WTC11 (cell line): Measurements from ENCODE around the gene CEP250. TPM values are rescaled to one million over a fixed set of nuclear protein-coding genes. Genes with fewer than 3 reads are reported as not detected.
A peak's percentile ranks its signal among the peaks of the same experiment; 100 is the strongest.

ENCODE experiments used
- ATAC-seq: fragments of 200-7000 bp; cut with Tn5 transposase; 2 replicates; pipeline ENCODE4 v1.10.0; 2021; ENCODE audit warnings: mild to moderate bottlenecking, moderate library complexity
- CTCF ChIA-PET: fragments of 300-600 bp; sonication (Branson Sonifier 250); formaldehyde crosslinking; loops from one replicate; lab custom pipeline; 2021; ENCODE audit warnings: antibody characterized with exemption; lab: Charles Lee
- POLR2A ChIA-PET: fragments of 350-600 bp; sonication (Branson Sonifier 250); formaldehyde crosslinking; loops from one replicate; lab custom pipeline; 2021; ENCODE audit warnings: antibody characterized with exemption; lab: Charles Lee
- DNase-seq: peaks from one replicate; pipeline ENCODE4 v3.0.0; 2021; ENCODE audit warnings: low spot score
- H3K27ac Mint-ChIP-seq: 2 replicates; pipeline ENCODE4 v1.8.0; 2021; ENCODE audit warnings: mixed read lengths
- H3K27me3 Mint-ChIP-seq: 2 replicates; pipeline ENCODE4 v1.8.0; 2021; ENCODE audit warnings: low read depth, mild to moderate bottlenecking, moderate library complexity, mixed read lengths
- H3K36me3 Mint-ChIP-seq: 2 replicates; pipeline ENCODE4 v1.8.0; 2021; ENCODE audit warnings: mixed read lengths
- H3K4me1 Mint-ChIP-seq: 2 replicates; pipeline ENCODE4 v1.8.0; 2022; ENCODE audit warnings: mixed read lengths
- H3K4me3 Mint-ChIP-seq: 2 replicates; pipeline ENCODE4 v1.8.0; 2021; ENCODE audit warnings: mild to moderate bottlenecking, moderate library complexity, mixed read lengths
- H3K9me3 Mint-ChIP-seq: 2 replicates; pipeline ENCODE4 v1.8.0; 2021; ENCODE audit warnings: mixed read lengths
- ELF4 ChIP-seq: sonication (generic); formaldehyde crosslinking; IDR thresholded peaks from 2 replicates; pipeline ENCODE4 v1.8.1; 2022; ENCODE audit warnings: low read depth, mild to moderate bottlenecking, moderate library complexity, missing genetic modification reagents
- EMX1 ChIP-seq: fragments of 250-450 bp; sonication (Bioruptor Pico); IDR thresholded peaks from 2 replicates; pipeline ENCODE4 v1.8.0; 2021; ENCODE audit warnings: mild to moderate bottlenecking
- FOXJ3 ChIP-seq: sonication (generic); formaldehyde crosslinking; IDR thresholded peaks from 2 replicates; pipeline ENCODE4 v1.9.0; 2021; ENCODE audit warnings: missing genetic modification reagents, mild to moderate bottlenecking, borderline replicate concordance
- FOXP1 ChIP-seq: sonication (generic); formaldehyde crosslinking; IDR thresholded peaks from 2 replicates; pipeline ENCODE4 v1.8.0; 2022; ENCODE audit warnings: missing genetic modification reagents, mild to moderate bottlenecking, moderate library complexity, borderline replicate concordance
- GABPB1 ChIP-seq: sonication (generic); formaldehyde crosslinking; IDR thresholded peaks from 2 replicates; pipeline ENCODE4 v1.8.1; 2023; ENCODE audit warnings: mild to moderate bottlenecking, missing genetic modification reagents
- GTF2I ChIP-seq: fragments of 250-450 bp; sonication (Bioruptor Pico); conservative IDR thresholded peaks from 2 replicates; pipeline ENCODE4 v1.4.0; 2021; ENCODE audit warnings: mild to moderate bottlenecking
- HMGA2 ChIP-seq: fragments of 250-450 bp; sonication (Bioruptor Pico); IDR thresholded peaks from 2 replicates; pipeline ENCODE4 v1.4.0; 2021; ENCODE audit warnings: mild to moderate bottlenecking, moderate library complexity
- NR3C1 ChIP-seq: sonication (generic); formaldehyde crosslinking; conservative IDR thresholded peaks from 2 replicates; pipeline ENCODE4 v1.8.1; 2023; ENCODE audit warnings: low read depth, mild to moderate bottlenecking, missing genetic modification reagents
- SMAD3 ChIP-seq: sonication (generic); formaldehyde crosslinking; IDR thresholded peaks from 2 replicates; pipeline ENCODE4 v1.8.0; 2022; ENCODE audit warnings: missing genetic modification reagents, mild to moderate bottlenecking, borderline replicate concordance
- SOX15 ChIP-seq: fragments of 250-450 bp; sonication (Bioruptor Pico); IDR thresholded peaks from 2 replicates; pipeline ENCODE4 v1.9.0; 2021; ENCODE audit warnings: mild to moderate bottlenecking
- ZNF121 ChIP-seq: sonication (generic); formaldehyde crosslinking; IDR thresholded peaks from 2 replicates; pipeline ENCODE4 v1.8.0; 2023; ENCODE audit warnings: missing genetic modification reagents
- ZNF138 ChIP-seq: sonication (generic); formaldehyde crosslinking; conservative IDR thresholded peaks from 2 replicates; pipeline ENCODE4 v1.8.1; 2022; ENCODE audit warnings: mild to moderate bottlenecking, moderate library complexity, missing genetic modification reagents
- ZNF263 ChIP-seq: sonication (generic); formaldehyde crosslinking; IDR thresholded peaks from 2 replicates; pipeline ENCODE4 v1.8.1; 2022; ENCODE audit warnings: low read depth, mild to moderate bottlenecking, moderate library complexity, missing genetic modification reagents
- total RNA-seq: library from RNA; stranded (reverse); gene quantifications from 3 replicates; pipeline ENCODE4 v1.2.3, GENCODE V29; 2021
- TF ChIP-seq, protein P1 (sequence below): sonication (generic); formaldehyde crosslinking; IDR thresholded peaks from 2 replicates; pipeline ENCODE4 v1.8.1; 2022; ENCODE audit warnings: missing genetic modification reagents, borderline replicate concordance
- TF ChIP-seq, protein P2 (sequence below): sonication (generic); formaldehyde crosslinking; IDR thresholded peaks from 2 replicates; pipeline ENCODE4 v1.8.0; 2023; ENCODE audit warnings: missing genetic modification reagents
- TF ChIP-seq, protein P3 (sequence below): sonication (generic); formaldehyde crosslinking; conservative IDR thresholded peaks from 2 replicates; pipeline ENCODE4 v1.8.1; 2023; ENCODE audit warnings: mild to moderate bottlenecking, low read depth, missing genetic modification reagents, moderate library complexity

CEP250 gene
- total RNA-seq, 1 experiment from 2014 or later = 63.1 TPM

GRCh38 chr20:35466856-35467255 lies 11.5 kb downstream of the CEP250 start:
- no peak for ATAC-seq
- POLR2A ChIA-PET = interaction anchor here (1.7 kb wide), 1 partner anchor 12 kb away, joined by 6 read pairs; the partner anchor contains the start of gene CEP250
- Mint-ChIP-seq H3K27ac (no peak overlapping the region), H3K36me3 (peaks cover 59% of the 10 kb centered on the region)
- TF ChIP-seq, protein P1, sequence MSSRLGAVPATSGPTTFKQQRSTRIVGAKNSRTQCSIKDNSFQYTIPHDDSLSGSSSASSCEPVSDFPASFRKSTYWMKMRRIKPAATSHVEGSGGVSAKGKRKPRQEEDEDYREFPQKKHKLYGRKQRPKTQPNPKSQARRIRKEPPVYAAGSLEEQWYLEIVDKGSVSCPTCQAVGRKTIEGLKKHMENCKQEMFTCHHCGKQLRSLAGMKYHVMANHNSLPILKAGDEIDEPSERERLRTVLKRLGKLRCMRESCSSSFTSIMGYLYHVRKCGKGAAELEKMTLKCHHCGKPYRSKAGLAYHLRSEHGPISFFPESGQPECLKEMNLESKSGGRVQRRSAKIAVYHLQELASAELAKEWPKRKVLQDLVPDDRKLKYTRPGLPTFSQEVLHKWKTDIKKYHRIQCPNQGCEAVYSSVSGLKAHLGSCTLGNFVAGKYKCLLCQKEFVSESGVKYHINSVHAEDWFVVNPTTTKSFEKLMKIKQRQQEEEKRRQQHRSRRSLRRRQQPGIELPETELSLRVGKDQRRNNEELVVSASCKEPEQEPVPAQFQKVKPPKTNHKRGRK = no peak
- TF ChIP-seq, protein P2, sequence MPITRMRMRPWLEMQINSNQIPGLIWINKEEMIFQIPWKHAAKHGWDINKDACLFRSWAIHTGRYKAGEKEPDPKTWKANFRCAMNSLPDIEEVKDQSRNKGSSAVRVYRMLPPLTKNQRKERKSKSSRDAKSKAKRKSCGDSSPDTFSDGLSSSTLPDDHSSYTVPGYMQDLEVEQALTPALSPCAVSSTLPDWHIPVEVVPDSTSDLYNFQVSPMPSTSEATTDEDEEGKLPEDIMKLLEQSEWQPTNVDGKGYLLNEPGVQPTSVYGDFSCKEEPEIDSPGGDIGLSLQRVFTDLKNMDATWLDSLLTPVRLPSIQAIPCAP (CRISPR knock-in tag) = no peak
- TF ChIP-seq ZNF263 (CRISPR knock-in tag) = no peak
- TF ChIP-seq SMAD3 (CRISPR knock-in tag) = no peak
- TF ChIP-seq, protein P3, sequence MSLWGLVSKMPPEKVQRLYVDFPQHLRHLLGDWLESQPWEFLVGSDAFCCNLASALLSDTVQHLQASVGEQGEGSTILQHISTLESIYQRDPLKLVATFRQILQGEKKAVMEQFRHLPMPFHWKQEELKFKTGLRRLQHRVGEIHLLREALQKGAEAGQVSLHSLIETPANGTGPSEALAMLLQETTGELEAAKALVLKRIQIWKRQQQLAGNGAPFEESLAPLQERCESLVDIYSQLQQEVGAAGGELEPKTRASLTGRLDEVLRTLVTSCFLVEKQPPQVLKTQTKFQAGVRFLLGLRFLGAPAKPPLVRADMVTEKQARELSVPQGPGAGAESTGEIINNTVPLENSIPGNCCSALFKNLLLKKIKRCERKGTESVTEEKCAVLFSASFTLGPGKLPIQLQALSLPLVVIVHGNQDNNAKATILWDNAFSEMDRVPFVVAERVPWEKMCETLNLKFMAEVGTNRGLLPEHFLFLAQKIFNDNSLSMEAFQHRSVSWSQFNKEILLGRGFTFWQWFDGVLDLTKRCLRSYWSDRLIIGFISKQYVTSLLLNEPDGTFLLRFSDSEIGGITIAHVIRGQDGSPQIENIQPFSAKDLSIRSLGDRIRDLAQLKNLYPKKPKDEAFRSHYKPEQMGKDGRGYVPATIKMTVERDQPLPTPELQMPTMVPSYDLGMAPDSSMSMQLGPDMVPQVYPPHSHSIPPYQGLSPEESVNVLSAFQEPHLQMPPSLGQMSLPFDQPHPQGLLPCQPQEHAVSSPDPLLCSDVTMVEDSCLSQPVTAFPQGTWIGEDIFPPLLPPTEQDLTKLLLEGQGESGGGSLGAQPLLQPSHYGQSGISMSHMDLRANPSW = no peak
- TF ChIP-seq SOX15 (CRISPR knock-in tag) = no peak
- no peak for TF ChIP-seq FOXP1 (CRISPR knock-in tag)
- no peak for TF ChIP-seq GTF2I
- TF ChIP-seq HMGA2 = no peak
- TF ChIP-seq ZNF138 (CRISPR knock-in tag) = no peak
- no peak for TF ChIP-seq NR3C1 (CRISPR knock-in tag)
- no peak for TF ChIP-seq FOXJ3
- no peak for TF ChIP-seq ZNF121 (CRISPR knock-in tag)
- no peak for TF ChIP-seq ELF4
- TF ChIP-seq, all 79 proteins: peak for 0
- H3K9me3 Mint-ChIP-seq = no peaks in the 10 kb centered on the region
- 0 out of 2 replicates have a peak, but pooled peaks cover 3% of the 10 kb centered on the region for H3K4me1 Mint-ChIP-seq
- H3K4me3 Mint-ChIP-seq = no peak overlapping the region
- CTCF ChIA-PET = interaction anchor here (0.8 to 2.3 kb wide), 6 partner anchors 11 to 134 kb away, joined by 3 to 8 read pairs (median 4); partner anchors contain the start of gene CEP250
- no peaks in the 10 kb centered on the region for H3K27me3 Mint-ChIP-seq
- DNase-seq = no peak

DNA sequence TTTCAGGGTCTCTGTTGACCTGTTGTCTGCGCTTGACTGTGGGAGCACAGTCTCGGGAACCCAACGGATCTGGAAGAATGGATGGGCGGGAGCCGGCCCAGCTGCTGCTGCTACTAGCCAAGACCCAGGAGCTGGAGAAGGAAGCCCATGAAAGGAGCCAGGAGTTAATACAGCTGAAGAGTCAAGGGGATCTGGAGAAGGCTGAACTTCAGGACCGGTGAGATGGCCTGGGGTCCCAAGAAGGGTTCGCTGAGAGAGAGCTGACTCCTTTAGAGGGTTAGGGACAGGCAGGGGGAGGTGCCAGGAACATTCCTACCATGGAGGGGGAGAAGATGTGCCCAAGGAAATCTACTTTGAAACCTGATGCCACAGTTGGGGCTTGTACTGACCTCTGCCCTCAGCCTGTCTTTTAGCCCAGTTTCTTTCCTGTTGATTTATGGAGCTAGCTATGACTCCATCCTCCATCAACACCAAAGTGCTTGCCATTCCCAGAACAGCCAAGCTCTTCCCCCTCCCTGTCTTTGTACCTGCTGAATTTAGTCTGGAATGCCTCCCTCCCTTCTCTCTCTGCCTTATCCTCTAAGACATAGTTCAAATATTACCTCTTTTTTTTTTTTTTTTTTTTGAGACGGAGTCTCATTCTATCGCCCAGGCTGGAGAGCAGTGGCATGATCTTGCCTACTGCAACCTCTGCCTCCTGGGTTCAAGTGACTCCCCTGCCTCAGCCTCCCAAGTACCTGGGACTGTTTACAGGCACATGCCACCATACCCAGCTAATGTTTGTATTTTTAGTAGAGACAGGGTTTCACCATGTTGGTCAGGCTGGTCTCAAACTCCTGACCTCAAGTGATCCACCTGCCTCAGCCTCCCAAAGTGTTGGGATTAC lies 12.2 kb downstream of the CEP250 start:
- H3K27me3 Mint-ChIP-seq = no peaks in the 10 kb centered on the region
- ATAC-seq (peak; percentile 44; the same call in 1 of the 2 replicates), DNase-seq (no peak)
- H3K4me1 Mint-ChIP-seq = 0 out of 2 replicates have a peak, but pooled peaks cover 3% of the 10 kb centered on the region
- H3K4me3 Mint-ChIP-seq = no peak overlapping the region
- no peak overlapping the region for H3K27ac Mint-ChIP-seq
- no peaks in the 10 kb centered on the region for H3K9me3 Mint-ChIP-seq
- H3K36me3 Mint-ChIP-seq = peaks cover 60% of the 10 kb centered on the region
- ChIA-PET POLR2A (interaction anchor here (1.7 kb wide), 1 partner anchor 12 kb away, joined by 6 read pairs; the partner anchor contains the start of gene CEP250), CTCF (interaction anchor here (0.7 to 2.3 kb wide), 6 partner anchors 12 to 487 kb away, joined by 3 to 8 read pairs (median 4); partner anchors contain the start of genes CEP250 and SCAND1)
- peak; percentile 75 for TF ChIP-seq GABPB1 (CRISPR knock-in tag)
- TF ChIP-seq EMX1 (CRISPR knock-in tag) = no peak
- no peak for TF ChIP-seq ZNF263 (CRISPR knock-in tag)
